Measurements from ENCODE around the gene SLC25A29. TPM values are rescaled to one million over a fixed set of nuclear protein-coding genes. Genes with fewer than 3 reads are reported as not detected.
"Not testable (repeated sequence)": the region's sequence is repeated elsewhere in the genome, so short reads cannot be mapped to it uniquely, and the experiment has no call there.

The SLC25A29 gene
- total and polyA plus RNA-seq, 2 of the 13 experiments (the other 11 are each of a cell fraction or from before 2014, with no cell fraction given) = 12.2 to 17.2 TPM

GRCh38 chr14:100345711-100346110 lies 39.5 kb upstream of the SLC25A29 start:
- TF ChIP-seq CCAR2 (optimal IDR thresholded peaks at IDR 0.05; ENCODE audit: low read depth, low read length) (no peak), AGO2 (optimal IDR thresholded peaks at IDR 0.05; ENCODE audit: low read depth, low read length) (peak; percentile 22)
- no peaks in the 10 kb centered on the region for H4K20me1 ChIP-seq (ENCODE audit: insufficient read depth, low read length)
- CTCF ChIA-PET (ENCODE audit: low intra/inter-chr PET ratio, low total read pairs) = no interaction called here
- WGBS (ENCODE audit: low lambda C conversion rate) = 92% methylated on average over 6 of the region's 17 CpGs
- H3K4me2 ChIP-seq (ENCODE audit: low read depth, low read length) = no peak overlapping the region
- no peaks in the 10 kb centered on the region for H3K79me2 ChIP-seq (ENCODE audit: insufficient read depth, low read length)
- H3K27ac ChIP-seq (ENCODE audit: extremely low read length, insufficient read depth, low read length) = no peak overlapping the region
- ATAC-seq (no peak), FAIRE-seq (no peak), DNase-seq (ENCODE audit: low spot score) (no peak)
- no peak overlapping the region for H2AFZ ChIP-seq (ENCODE audit: low read length)
- H3K9me3 ChIP-seq (ENCODE audit: low read length) = no peaks in the 10 kb centered on the region
- peaks cover 17% of the 10 kb centered on the region for H3K4me1 ChIP-seq (ENCODE audit: insufficient read depth, low read length)
- intact Hi-C loops (cut with micrococcal nuclease; ENCODE audit: unreplicated experiment) = no loop called here
- POLR2A ChIA-PET = no interaction called here
- BruUV-seq (replicated peaks) = no TSS peak
- no peaks in the 10 kb centered on the region for H3K27me3 ChIP-seq (ENCODE audit: control insufficient read depth in 1 of 2, insufficient read depth in 2 of 2, low read length in 2 of 2)
- H3K4me3 ChIP-seq (replicated peaks in 1 of 3; ENCODE audit: insufficient read depth in 1 of 3, low read depth in 2 of 3, low read length in 3 of 3) = no peak overlapping the region
- peaks cover 8 to 32% of the 10 kb centered on the region in 2 experiments; a peak in 4 of 5 replicates for H3K36me3 ChIP-seq (replicated peaks in 1 of 2; ENCODE audit: control insufficient read depth in 1 of 2, insufficient read depth in 2 of 2, low read length in 2 of 2)
- H3K9ac ChIP-seq (ENCODE audit: insufficient read depth, low read depth, low read length) = no peak overlapping the region
- in situ Hi-C loops (cut with HindIII; ENCODE audit: extremely low pct_ligation_motif_present, low pct_unique_long_range_greater_than_20kb) = no loop called here

GRCh38 chr14:100344657-100345056 lies 38.4 kb upstream of the SLC25A29 start:
- Histone ChIP-seq H3K36me3 (replicated peaks in 1 of 2; ENCODE audit: control insufficient read depth in 1 of 2, insufficient read depth in 2 of 2, low read length in 2 of 2) (peaks cover 9 to 35% of the 10 kb centered on the region in 2 experiments; a peak in 4 of 5 replicates), H3K4me1 (ENCODE audit: insufficient read depth, low read length) (peaks cover 17% of the 10 kb centered on the region)
- H3K9ac ChIP-seq (ENCODE audit: insufficient read depth, low read depth, low read length); H3K4me3 ChIP-seq (replicated peaks in 1 of 3; ENCODE audit: insufficient read depth in 1 of 3, low read depth in 2 of 3, low read length in 3 of 3); POLR2A ChIA-PET; H3K79me2 ChIP-seq (ENCODE audit: insufficient read depth, low read length); BruUV-seq (replicated peaks); in situ Hi-C loops (cut with HindIII; ENCODE audit: extremely low pct_ligation_motif_present, low pct_unique_long_range_greater_than_20kb); CTCF ChIA-PET (ENCODE audit: low intra/inter-chr PET ratio, low total read pairs); H2AFZ ChIP-seq (ENCODE audit: low read length); ATAC-seq; H3K27ac ChIP-seq (ENCODE audit: extremely low read length, insufficient read depth, low read length); H3K4me2 ChIP-seq (ENCODE audit: low read depth, low read length); intact Hi-C loops (cut with micrococcal nuclease; ENCODE audit: unreplicated experiment); H3K27me3 ChIP-seq (ENCODE audit: control insufficient read depth in 1 of 2, insufficient read depth in 2 of 2, low read length in 2 of 2); H4K20me1 ChIP-seq (ENCODE audit: insufficient read depth, low read length); FAIRE-seq; DNase-seq (ENCODE audit: low spot score); H3K9me3 ChIP-seq (ENCODE audit: low read length): not testable (repeated sequence)
- WGBS (ENCODE audit: low lambda C conversion rate) = 100% methylated on average over 2 of the region's 35 CpGs

- H3K79me2 ChIP-seq (ENCODE audit: insufficient read depth, low read length); H3K9me3 ChIP-seq (ENCODE audit: low read length); ATAC-seq; H3K4me2 ChIP-seq (ENCODE audit: low read depth, low read length); DNase-seq (ENCODE audit: low spot score); BruUV-seq (replicated peaks); intact Hi-C loops (cut with micrococcal nuclease; ENCODE audit: unreplicated experiment); H4K20me1 ChIP-seq (ENCODE audit: insufficient read depth, low read length); CTCF ChIA-PET (ENCODE audit: low intra/inter-chr PET ratio, low total read pairs); H2AFZ ChIP-seq (ENCODE audit: low read length); H3K27me3 ChIP-seq (ENCODE audit: control insufficient read depth in 1 of 2, insufficient read depth in 2 of 2, low read length in 2 of 2); FAIRE-seq; POLR2A ChIA-PET; H3K9ac ChIP-seq (ENCODE audit: insufficient read depth, low read depth, low read length); H3K4me3 ChIP-seq (replicated peaks in 1 of 3; ENCODE audit: insufficient read depth in 1 of 3, low read depth in 2 of 3, low read length in 3 of 3); H3K4me1 ChIP-seq (ENCODE audit: insufficient read depth, low read length); H3K27ac ChIP-seq (ENCODE audit: extremely low read length, insufficient read depth, low read length); in situ Hi-C loops (cut with HindIII; ENCODE audit: extremely low pct_ligation_motif_present, low pct_unique_long_range_greater_than_20kb): not testable (repeated sequence)
- over 99% methylated on average over 12 of the region's 12 CpGs for WGBS (ENCODE audit: low lambda C conversion rate)
- peaks cover 10 to 37% of the 10 kb centered on the region in 2 experiments; a peak in 4 of 5 replicates for H3K36me3 ChIP-seq (replicated peaks in 1 of 2; ENCODE audit: control insufficient read depth in 1 of 2, insufficient read depth in 2 of 2, low read length in 2 of 2)
Observed at GRCh38 chr14:100342826-100343225, 36.6 kb upstream of the SLC25A29 start.
